ENCODE measurements around the gene NGLY1. TPM values are rescaled to one million over a fixed set of nuclear protein-coding genes. Genes with fewer than 3 reads are reported as not detected.

Gene NGLY1
- polyA plus RNA-seq = 10 to 100 TPM; 14.4 to 17.4 (median 17.2) TPM

GRCh38 chr3:25782938-25783660, at the start of gene NGLY1:
Gene NGLY1, minus strand, starts transcription at chr3:25783443. Its CDS starts 53 bp downstream, at chr3:25783390.
- WGBS, 3 donors = 0 to 1% (median 1%) methylated on average over 51 to 69 of the region's 72 CpGs
- no peak within 1 kb of the TSS for H3K27ac ChIP-seq (ENCODE audit: low read depth, low read length)

GRCh38 chr3:25831578-25831977, 48.3 kb upstream of the NGLY1 start:
- 9 to 13% (median 10%) methylated on average over 3 of the region's 3 CpGs for WGBS, 3 donors

GRCh38 chr3:25830373-25831280, 47.4 kb upstream of the NGLY1 start:
- 77 to 80% (median 79%) methylated on average over 6 of the region's 6 CpGs for WGBS, 3 donors
- H3K27ac ChIP-seq (ENCODE audit: low read depth, low read length) = no peak overlapping the region

More at GRCh38 chr3:25831578-25831977, 48.3 kb upstream of the NGLY1 start:
- no peak overlapping the region for H3K27ac ChIP-seq (ENCODE audit: low read depth, low read length)

GRCh38 chr3:25826510-25826909, 43.3 kb upstream of the NGLY1 start:
- H3K27ac ChIP-seq (ENCODE audit: low read depth, low read length) = no peak overlapping the region
- 53 to 80% (median 55%) methylated on average over 2 of the region's 2 CpGs for WGBS, 3 donors

GRCh38 chr3:25823314-25823713, 40.1 kb upstream of the NGLY1 start:
- WGBS, 3 donors = 87 to 94% (median 90%) methylated on average over 3 of the region's 3 CpGs
- H3K27ac ChIP-seq (ENCODE audit: low read depth, low read length) = no peak overlapping the region

- WGBS, 3 donors = 71 to 72% (median 72%) methylated on average over 4 of the region's 4 CpGs
Measured at GRCh38 chr3:25821746-25822573, 38.7 kb upstream of the NGLY1 start.

GRCh38 chr3:25820816-25821486, 37.7 kb upstream of the NGLY1 start:
- no peak overlapping the region for H3K27ac ChIP-seq (ENCODE audit: low read depth, low read length)
- WGBS, 3 donors = 72 to 75% (median 74%) methylated on average over 4 of the region's 4 CpGs

More at GRCh38 chr3:25821746-25822573, 38.7 kb upstream of the NGLY1 start:
- no peak overlapping the region for H3K27ac ChIP-seq (ENCODE audit: low read depth, low read length)

GRCh38 chr3:25820366-25820765, 37.1 kb upstream of the NGLY1 start:
- no peak overlapping the region for H3K27ac ChIP-seq (ENCODE audit: low read depth, low read length)

- H3K27ac ChIP-seq (ENCODE audit: low read depth, low read length) = no peak overlapping the region
- 78 to 89% (median 89%) methylated on average over 4 of the region's 4 CpGs for WGBS, 3 donors
Measured at GRCh38 chr3:25818335-25818734, 35.1 kb upstream of the NGLY1 start.

- WGBS, 3 donors = 35 to 87% (median 44%) methylated on average over 1 of the region's 1 CpG
- no peak overlapping the region for H3K27ac ChIP-seq (ENCODE audit: low read depth, low read length)
Measured at GRCh38 chr3:25817638-25818037, 34.4 kb upstream of the NGLY1 start.

- WGBS, 3 donors = 58 to 75% (median 67%) methylated on average over 1 of the region's 1 CpG
- no peak overlapping the region for H3K27ac ChIP-seq (ENCODE audit: low read depth, low read length)
Measured at GRCh38 chr3:25817107-25817506, 33.9 kb upstream of the NGLY1 start.

GRCh38 chr3:25812644-25813043, 29.4 kb upstream of the NGLY1 start:
- H3K27ac ChIP-seq (ENCODE audit: low read depth, low read length) = no peak overlapping the region
- WGBS, 3 donors = 92 to 94% (median 92%) methylated on average over 4 of the region's 4 CpGs

- WGBS, 3 donors = 89 to 97% (median 90%) methylated on average over 1 of the region's 1 CpG
- H3K27ac ChIP-seq (ENCODE audit: low read depth, low read length) = no peak overlapping the region
Measured at GRCh38 chr3:25804676-25805075, 21.4 kb upstream of the NGLY1 start.

- no peak overlapping the region for H3K27ac ChIP-seq (ENCODE audit: low read depth, low read length)
- 83 to 84% (median 83%) methylated on average over 2 of the region's 2 CpGs for WGBS, 3 donors
Measured at GRCh38 chr3:25803833-25804232, 20.6 kb upstream of the NGLY1 start.

GRCh38 chr3:25801786-25802185, 18.5 kb upstream of the NGLY1 start:
- WGBS, 3 donors = 93 to 96% (median 94%) methylated on average over 3 of the region's 3 CpGs

GRCh38 chr3:25789596-25790556, 6.6 kb upstream of the NGLY1 start, which contains the start of gene OXSM:
Gene OXSM, plus strand, starts transcription at chr3:25790090. Its CDS starts 931 bp downstream, at chr3:25791021.
- H3K27ac ChIP-seq (ENCODE audit: low read depth, low read length) = no peak within 1 kb of the TSS
- WGBS, 3 donors = 1 to 2% (median 1%) methylated on average over 56 of the region's 56 CpGs

More at GRCh38 chr3:25801786-25802185, 18.5 kb upstream of the NGLY1 start:
- H3K27ac ChIP-seq (ENCODE audit: low read depth, low read length) = no peak overlapping the region

GRCh38 chr3:25789209-25789595, 6.0 kb upstream of the NGLY1 start:
- no peak overlapping the region for H3K27ac ChIP-seq (ENCODE audit: low read depth, low read length)
- 13 to 26% (median 15%) methylated on average over 2 of the region's 2 CpGs for WGBS, 3 donors
